ENCODE results near the gene CCS.

- TF ChIP-seq, protein P1, sequence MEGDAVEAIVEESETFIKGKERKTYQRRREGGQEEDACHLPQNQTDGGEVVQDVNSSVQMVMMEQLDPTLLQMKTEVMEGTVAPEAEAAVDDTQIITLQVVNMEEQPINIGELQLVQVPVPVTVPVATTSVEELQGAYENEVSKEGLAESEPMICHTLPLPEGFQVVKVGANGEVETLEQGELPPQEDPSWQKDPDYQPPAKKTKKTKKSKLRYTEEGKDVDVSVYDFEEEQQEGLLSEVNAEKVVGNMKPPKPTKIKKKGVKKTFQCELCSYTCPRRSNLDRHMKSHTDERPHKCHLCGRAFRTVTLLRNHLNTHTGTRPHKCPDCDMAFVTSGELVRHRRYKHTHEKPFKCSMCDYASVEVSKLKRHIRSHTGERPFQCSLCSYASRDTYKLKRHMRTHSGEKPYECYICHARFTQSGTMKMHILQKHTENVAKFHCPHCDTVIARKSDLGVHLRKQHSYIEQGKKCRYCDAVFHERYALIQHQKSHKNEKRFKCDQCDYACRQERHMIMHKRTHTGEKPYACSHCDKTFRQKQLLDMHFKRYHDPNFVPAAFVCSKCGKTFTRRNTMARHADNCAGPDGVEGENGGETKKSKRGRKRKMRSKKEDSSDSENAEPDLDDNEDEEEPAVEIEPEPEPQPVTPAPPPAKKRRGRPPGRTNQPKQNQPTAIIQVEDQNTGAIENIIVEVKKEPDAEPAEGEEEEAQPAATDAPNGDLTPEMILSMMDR (IDR thresholded peaks at IDR 0.05): no peak
- no peak for TF ChIP-seq POLR2A (IDR thresholded peaks at IDR 0.05)
Observed at GRCh38 chr11:66626382-66626781, 33.4 kb downstream of the CCS start.
